Endothelial cell of umbilical vein (primary cell): ENCODE data around the gene IGFBP2. TPM values are rescaled to one million over a fixed set of nuclear protein-coding genes. Genes with fewer than 3 reads are reported as not detected.

Experiments
- BruUV-seq: library from RNA; stranded (reverse); fragments of 400-500 nt; replicated peaks from 2 replicates; lab custom pipeline; 2021; lab: Mats Ljungman, UMichigan
- CTCF ChIA-PET: fragments of 300-600, 350-600 bp; sonication (Branson Sonifier 250); formaldehyde crosslinking; loops from one replicate; lab custom pipeline; 2021; ENCODE audit warnings: antibody characterized with exemption, inconsistent platforms; lab: Charles Lee
- POLR2A ChIA-PET: fragments of 300-600, 350-600 bp; sonication (Branson Sonifier 250); formaldehyde crosslinking; loops from one replicate; lab custom pipeline; 2021; ENCODE audit warnings: antibody characterized with exemption, inconsistent platforms; lab: Charles Lee
- DNase-seq: peaks from one replicate; pipeline ENCODE4 v3.0.0-alpha.2; 2011; ENCODE audit warnings: low read depth, low spot score
- FAIRE-seq: peaks from 2 replicates; lab custom pipeline; 2011; peaks lifted over from hg19 to GRCh38; lab: Jason Lieb, UNC
- H2AFZ ChIP-seq: 2 replicates; pipeline ENCODE4 v1.6.0; 2012; ENCODE audit warnings: low read depth, low read length, control low read depth, inconsistent platforms
- H3K27ac ChIP-seq: 2 replicates; pipeline ENCODE4 v1.5.1; 2011; ENCODE audit warnings: low read depth, mild to moderate bottlenecking, control low read depth, low read length, moderate library complexity; ENCODE audit not compliant: insufficient read depth
- H3K27me3 ChIP-seq, 2 experiments: 2 replicates each; pipeline versions ENCODE4 v1.6.0 to v1.6.1; 2011; ENCODE audit warnings: low read length in 2 of 2, mixed read lengths in 1 of 2; ENCODE audit not compliant: control insufficient read depth in 2 of 2, insufficient read depth in 2 of 2
- H3K36me3 ChIP-seq, 2 experiments: 2 replicates in 1 of 2; 3 replicates in 1 of 2; pipeline ENCODE4 v1.5.1; 2011; ENCODE audit warnings: low read length in 2 of 2, mild to moderate bottlenecking in 1 of 2, moderate library complexity in 1 of 2; ENCODE audit not compliant: control insufficient read depth in 2 of 2, insufficient read depth in 2 of 2; ENCODE audit errors: extremely low read depth in 1 of 2
- H3K4me1 ChIP-seq: 3 replicates; pipeline ENCODE4 v1.5.1; 2011; ENCODE audit warnings: mild to moderate bottlenecking, low read length; ENCODE audit not compliant: control insufficient read depth, insufficient read depth; ENCODE audit errors: extremely low read depth
- H3K4me2 ChIP-seq: 2 replicates; pipeline ENCODE4 v1.6.1; 2011; ENCODE audit warnings: low read length, control low read depth, mixed read lengths; ENCODE audit not compliant: insufficient read depth
- H3K4me3 ChIP-seq, 3 experiments: fragments of 200-600 bp in 1 of 3; sonication (generic), shearing (Covaris generic) in 1 of 3; replicated peaks in 1 of 3; 2 replicates each; pipeline ENCODE4 v1.5.1; 2011 to 2016; ENCODE audit warnings: control low read depth in 3 of 3, low read length in 3 of 3, mild to moderate bottlenecking in 2 of 3, inconsistent platforms in 1 of 3, low read depth in 1 of 3, moderate library complexity in 1 of 3; ENCODE audit not compliant: insufficient read depth in 1 of 3
- H3K79me2 ChIP-seq: 2 replicates; pipeline ENCODE4 v1.6.0; 2012; ENCODE audit warnings: low read length, inconsistent platforms; ENCODE audit not compliant: control insufficient read depth, insufficient read depth
- H3K9ac ChIP-seq: replicated peaks from 2 replicates; pipeline ENCODE3; 2011; ENCODE audit warnings: low read length, control low read depth; ENCODE audit not compliant: insufficient read depth; ENCODE audit errors: extremely low read depth
- H3K9me1 ChIP-seq: replicated peaks from 3 replicates; pipeline ENCODE4 v1.6.0; 2011; ENCODE audit warnings: mild to moderate bottlenecking, low read length; ENCODE audit not compliant: control insufficient read depth, insufficient read depth; ENCODE audit errors: extremely low read depth
- H3K9me3 ChIP-seq: replicated peaks from 2 replicates; pipeline ENCODE4 v1.5.1; 2012; ENCODE audit warnings: low read length, inconsistent platforms; ENCODE audit not compliant: control insufficient read depth, insufficient read depth
- H4K20me1 ChIP-seq: replicated peaks from 2 replicates; pipeline ENCODE3; 2011; ENCODE audit warnings: mild to moderate bottlenecking, low read length; ENCODE audit not compliant: control insufficient read depth, insufficient read depth; ENCODE audit errors: extremely low read depth
- EZH2 ChIP-seq: IDR thresholded peaks from 2 replicates; pipeline ENCODE4 v1.6.1; 2012; ENCODE audit warnings: borderline replicate concordance, low read depth, mild to moderate bottlenecking, moderate library complexity, low read length, inconsistent platforms; ENCODE audit not compliant: severe bottlenecking
- FOS ChIP-seq: IDR thresholded peaks from 2 replicates; pipeline ENCODE4 v1.6.1; 2011; ENCODE audit warnings: mild to moderate bottlenecking, low read length, moderate library complexity, borderline replicate concordance; ENCODE audit not compliant: insufficient read depth
- GATA2 ChIP-seq: IDR thresholded peaks from 2 replicates; pipeline ENCODE4 v1.7.0; 2011; ENCODE audit warnings: low read depth, mild to moderate bottlenecking, moderate library complexity, mixed read lengths, low read length; ENCODE audit not compliant: insufficient read length, insufficient read depth
- JUN ChIP-seq: IDR thresholded peaks from 2 replicates; pipeline ENCODE4 v1.6.1; 2011; ENCODE audit warnings: borderline replicate concordance, low read depth; ENCODE audit not compliant: insufficient read length, insufficient read depth
- MAX ChIP-seq: IDR thresholded peaks from 2 replicates; pipeline ENCODE4 v1.6.1; 2011; ENCODE audit not compliant: insufficient read depth, insufficient read length
- MYC ChIP-seq: IDR thresholded peaks from one replicate; pipeline ENCODE4 v1.6.1; 2011; ENCODE audit warnings: mild to moderate bottlenecking, low read depth, low read length
- POLR2A ChIP-seq: IDR thresholded peaks from 2 replicates; pipeline ENCODE4 v1.6.1; 2012; ENCODE audit warnings: low read depth, mild to moderate bottlenecking, control low read depth, low read length
- POLR2AphosphoS5 ChIP-seq: IDR thresholded peaks from 2 replicates; pipeline ENCODE4 v1.6.1; 2012; ENCODE audit warnings: low read depth, mild to moderate bottlenecking, control low read depth, low read length, moderate library complexity; ENCODE audit not compliant: insufficient read depth
- dilution Hi-C: fragments of 300-500 bp; cut with MboI; formaldehyde crosslinking; loops from one replicate; pipeline ENCODE4 v1.15.0; 2019; ENCODE audit warnings: low sequenced_read_pairs; ENCODE audit not compliant: extremely low pct_ligation_motif_present
- intact Hi-C: fragments of 100-400 bp; cut with micrococcal nuclease; formaldehyde crosslinking; loops from one replicate; pipeline ENCODE4 v1.10.0; 2022
- polyA plus RNA-seq, 4 experiments: library from polyadenylated mRNA; depleted of rRNA in 3 of 4; stranded (reverse) in 3 of 4; unstranded in 1 of 4; fragments of >200 nt; gene quantifications; 2 replicates each; pipeline versions ENCODE4 v1.2.1 to v1.2.3, GENCODE V29; 2011 to 2012; ENCODE audit warnings: missing spikeins in 1 of 4
- total RNA-seq: library from RNA; stranded (reverse); gene quantifications from 2 replicates; pipeline ENCODE4 v1.2.3, GENCODE V29; 2021
- TF ChIP-seq, protein P1 (sequence below), 2 donors: IDR thresholded peaks; 1 replicate in 1 of 2; 2 replicates in 1 of 2; pipeline ENCODE4 v1.5.1; 2011; ENCODE audit warnings: low read length in 2 of 2, mild to moderate bottlenecking in 2 of 2, moderate library complexity in 2 of 2, control low read depth in 1 of 2, inconsistent platforms in 1 of 2, low read depth in 1 of 2; ENCODE audit not compliant: insufficient read depth in 1 of 2; ENCODE audit errors: extremely low read depth in 1 of 2

The IGFBP2 gene
- total and polyA plus RNA-seq, 2 donors (not counting 3 experiments of a cell fraction or from before 2014, with no cell fraction given), result 212 to 261 TPM

- Histone ChIP-seq H3K27ac (no peak overlapping the region), H2AFZ (no peak overlapping the region), H3K4me3 (no peak overlapping the region), H3K9me1 (no peaks in the 10 kb centered on the region), H3K36me3 (peaks cover 0 to 2% of the 10 kb centered on the region in 2 experiments), H3K27me3 (no peaks in the 10 kb centered on the region), H3K4me1 (peaks cover 8% of the 10 kb centered on the region), H3K9me3 (no peaks in the 10 kb centered on the region), H3K79me2 (no peaks in the 10 kb centered on the region), H3K9ac (no peak overlapping the region), H3K4me2 (no peak overlapping the region), H4K20me1 (no peaks in the 10 kb centered on the region)
- no TSS peak for BruUV-seq
- dilution Hi-C loops, result no loop called here
- intact Hi-C loops, result no loop called here
- ChIA-PET CTCF (interaction anchor here (12.6 kb wide), 1 partner anchor 139 kb away, joined by 583 read pairs; no protein-coding TSS in a partner anchor), POLR2A (no interaction called here)
- FAIRE-seq, result no peak
- no peak for DNase-seq
- TF ChIP-seq MAX (no peak), JUN (no peak), GATA2 (no peak), MYC (no peak), EZH2 (no peak), POLR2AphosphoS5 (no peak), FOS (no peak), POLR2A (no peak)
- TF ChIP-seq, protein P1, sequence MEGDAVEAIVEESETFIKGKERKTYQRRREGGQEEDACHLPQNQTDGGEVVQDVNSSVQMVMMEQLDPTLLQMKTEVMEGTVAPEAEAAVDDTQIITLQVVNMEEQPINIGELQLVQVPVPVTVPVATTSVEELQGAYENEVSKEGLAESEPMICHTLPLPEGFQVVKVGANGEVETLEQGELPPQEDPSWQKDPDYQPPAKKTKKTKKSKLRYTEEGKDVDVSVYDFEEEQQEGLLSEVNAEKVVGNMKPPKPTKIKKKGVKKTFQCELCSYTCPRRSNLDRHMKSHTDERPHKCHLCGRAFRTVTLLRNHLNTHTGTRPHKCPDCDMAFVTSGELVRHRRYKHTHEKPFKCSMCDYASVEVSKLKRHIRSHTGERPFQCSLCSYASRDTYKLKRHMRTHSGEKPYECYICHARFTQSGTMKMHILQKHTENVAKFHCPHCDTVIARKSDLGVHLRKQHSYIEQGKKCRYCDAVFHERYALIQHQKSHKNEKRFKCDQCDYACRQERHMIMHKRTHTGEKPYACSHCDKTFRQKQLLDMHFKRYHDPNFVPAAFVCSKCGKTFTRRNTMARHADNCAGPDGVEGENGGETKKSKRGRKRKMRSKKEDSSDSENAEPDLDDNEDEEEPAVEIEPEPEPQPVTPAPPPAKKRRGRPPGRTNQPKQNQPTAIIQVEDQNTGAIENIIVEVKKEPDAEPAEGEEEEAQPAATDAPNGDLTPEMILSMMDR (IDR thresholded peaks at IDR 0.05; ENCODE audit: extremely low read depth in 1 of 2, insufficient read depth in 1 of 2, low read depth in 1 of 2, low read length in 2 of 2), result no peak
Measured at GRCh38 chr2:216660496-216660895, 27.3 kb downstream of the IGFBP2 start.
